Stimulated activated CD4-positive, alpha-beta T cell treated with anti-CD3 and anti-CD28 coated beads, Interleukin-1b, Interleukin-23, amount 100 ng/mL, for 48 hours (primary cell): ENCODE measurements around the gene AQP3.
"Not testable (repeated sequence)": the region's sequence is repeated elsewhere in the genome, so short reads cannot be mapped to it uniquely, and the experiment has no call there.

Source experiments
- DNase-seq: peaks from one replicate; pipeline ENCODE4 v3.0.0-alpha.2; 2020

Gene AQP3

GRCh38 chr9:33446946-33447798 lies at the start of gene AQP3:
Gene AQP3 (minus strand): TSS chr9:33447593. CDS start chr9:33447530, 63 bp downstream.
- DNase-seq, result peak; percentile 62

GRCh38 chr9:33493819-33494218 lies 46.4 kb upstream of the AQP3 start:
- not testable (repeated sequence) for DNase-seq

GRCh38 chr9:33489066-33489465 lies 41.7 kb upstream of the AQP3 start:
- DNase-seq, result no peak

GRCh38 chr9:33485312-33485711 lies 37.9 kb upstream of the AQP3 start:
- not testable (repeated sequence) for DNase-seq

- DNase-seq, result no peak
Measured at GRCh38 chr9:33480976-33481375, 33.6 kb upstream of the AQP3 start.

GRCh38 chr9:33480106-33480505 lies 32.7 kb upstream of the AQP3 start:
- no peak for DNase-seq

GRCh38 chr9:33476503-33476902 lies 29.1 kb upstream of the AQP3 start:
- DNase-seq, result no peak

GRCh38 chr9:33475357-33475756 lies 28.0 kb upstream of the AQP3 start:
- no peak for DNase-seq

- DNase-seq, result peak; percentile 98
Measured at GRCh38 chr9:33473643-33474352, 26.4 kb upstream of the AQP3 start, which contains the start of gene NOL6. Gene NOL6 (minus strand): TSS chr9:33473924. CDS start chr9:33473842, 82 bp downstream.

- DNase-seq, result no peak
Measured at GRCh38 chr9:33472881-33473615, 25.7 kb upstream of the AQP3 start.

- no peak for DNase-seq
Measured at GRCh38 chr9:33472171-33472880, 24.9 kb upstream of the AQP3 start.

GRCh38 chr9:33471361-33471760 lies 24.0 kb upstream of the AQP3 start:
- no peak for DNase-seq

- DNase-seq, result no peak
Measured at GRCh38 chr9:33469891-33470290, 22.5 kb upstream of the AQP3 start.

GRCh38 chr9:33468797-33469621 lies 21.6 kb upstream of the AQP3 start:
- DNase-seq, result no peak

GRCh38 chr9:33468215-33468730 lies 20.9 kb upstream of the AQP3 start:
- no peak for DNase-seq

GRCh38 chr9:33467526-33467925 lies 20.1 kb upstream of the AQP3 start:
- DNase-seq, result no peak

GRCh38 chr9:33466565-33467495 lies 19.4 kb upstream of the AQP3 start:
- peak; percentile 65 for DNase-seq

- no peak for DNase-seq
Measured at GRCh38 chr9:33465596-33466564, 18.5 kb upstream of the AQP3 start.

GRCh38 chr9:33465096-33465495 lies 17.7 kb upstream of the AQP3 start:
- no peak for DNase-seq
